GM19468 (cell line): ENCODE data around the gene TMPRSS2.

Experiments used
- ATAC-seq: cut with Tn5 transposase; IDR thresholded peaks from one replicate; pipeline ENCODE4 v1.9.1; 2021; ENCODE audit warnings: mild to moderate bottlenecking, moderate library complexity, moderate number of reproducible peaks; ENCODE audit not compliant: unreplicated experiment; ENCODE audit errors: extremely low read depth

TMPRSS2 gene

DNA sequence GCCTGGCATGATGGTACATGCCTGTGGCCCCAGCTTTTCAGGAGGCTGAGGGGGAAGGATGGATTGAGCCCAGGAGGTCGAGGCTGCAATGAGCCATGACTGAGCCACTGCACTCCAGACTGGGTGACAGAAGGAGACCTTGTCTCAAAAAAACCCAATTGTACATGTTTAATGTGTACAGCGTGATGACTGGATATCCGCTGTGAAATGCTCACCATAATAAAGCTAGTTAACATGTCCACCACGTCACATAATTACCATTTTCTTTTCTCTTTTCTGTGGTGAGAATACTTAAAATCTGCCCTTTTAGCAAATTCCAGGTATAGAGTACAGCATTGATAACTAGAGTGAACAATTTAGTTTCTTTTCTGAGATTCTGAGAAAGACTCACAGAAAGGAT is 24.0 kb downstream of the TMPRSS2 start:
- no peak for ATAC-seq

GRCh38 chr21:41483415-41483814 is 24.5 kb downstream of the TMPRSS2 start:
- ATAC-seq: no peak

- ATAC-seq: no peak
Measured at GRCh38 chr21:41482980-41483379, 25.0 kb downstream of the TMPRSS2 start.

- no peak for ATAC-seq
Measured at GRCh38 chr21:41482301-41482700, 25.7 kb downstream of the TMPRSS2 start.

- no peak for ATAC-seq
Measured at GRCh38 chr21:41481191-41481590, 26.8 kb downstream of the TMPRSS2 start.

GRCh38 chr21:41480086-41480690 is 27.8 kb downstream of the TMPRSS2 start:
- no peak for ATAC-seq

GRCh38 chr21:41479686-41480085 is 28.3 kb downstream of the TMPRSS2 start:
- no peak for ATAC-seq

DNA sequence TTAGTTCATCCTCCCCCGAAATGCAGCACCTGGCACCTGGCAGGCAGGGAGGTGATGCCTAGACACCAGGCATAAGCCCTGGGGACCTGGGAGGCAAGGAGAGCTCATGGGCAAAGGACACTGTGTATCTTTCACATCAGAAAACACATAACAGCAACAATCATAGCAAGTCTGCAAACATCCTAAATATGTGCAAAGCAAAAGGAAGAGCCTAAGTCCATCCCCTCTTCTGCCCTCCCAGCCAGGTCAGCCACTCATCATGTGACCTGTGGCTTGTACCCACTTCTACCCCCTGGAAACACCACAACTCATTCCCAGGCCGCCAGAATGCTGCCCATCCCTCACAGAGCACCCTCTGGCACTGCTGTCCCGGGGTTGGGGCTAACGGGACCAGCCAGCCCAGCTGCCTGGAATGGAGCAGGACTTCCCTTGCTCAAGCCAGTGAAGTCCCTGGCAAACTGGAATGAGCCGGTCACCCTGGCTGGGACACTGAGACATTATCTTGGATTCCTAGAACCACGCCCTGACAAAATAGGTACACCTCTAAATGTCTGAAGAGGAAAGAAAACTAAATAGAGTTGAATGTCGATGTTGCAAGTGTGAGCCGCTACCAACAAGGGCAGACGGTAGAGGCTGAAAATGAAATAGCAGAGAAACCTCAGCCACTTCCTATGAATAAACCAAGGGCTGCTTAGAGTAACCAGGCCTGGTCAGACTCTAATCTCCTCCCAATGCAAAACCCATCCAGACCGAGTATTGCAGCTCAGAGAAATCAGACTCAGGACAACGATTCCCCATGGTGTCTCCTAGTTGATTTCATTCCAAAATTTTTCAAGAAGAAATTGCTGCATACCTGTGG is 29.4 kb downstream of the TMPRSS2 start:
- no peak for ATAC-seq

GRCh38 chr21:41477641-41478318 is 30.2 kb downstream of the TMPRSS2 start:
- no peak for ATAC-seq

DNA sequence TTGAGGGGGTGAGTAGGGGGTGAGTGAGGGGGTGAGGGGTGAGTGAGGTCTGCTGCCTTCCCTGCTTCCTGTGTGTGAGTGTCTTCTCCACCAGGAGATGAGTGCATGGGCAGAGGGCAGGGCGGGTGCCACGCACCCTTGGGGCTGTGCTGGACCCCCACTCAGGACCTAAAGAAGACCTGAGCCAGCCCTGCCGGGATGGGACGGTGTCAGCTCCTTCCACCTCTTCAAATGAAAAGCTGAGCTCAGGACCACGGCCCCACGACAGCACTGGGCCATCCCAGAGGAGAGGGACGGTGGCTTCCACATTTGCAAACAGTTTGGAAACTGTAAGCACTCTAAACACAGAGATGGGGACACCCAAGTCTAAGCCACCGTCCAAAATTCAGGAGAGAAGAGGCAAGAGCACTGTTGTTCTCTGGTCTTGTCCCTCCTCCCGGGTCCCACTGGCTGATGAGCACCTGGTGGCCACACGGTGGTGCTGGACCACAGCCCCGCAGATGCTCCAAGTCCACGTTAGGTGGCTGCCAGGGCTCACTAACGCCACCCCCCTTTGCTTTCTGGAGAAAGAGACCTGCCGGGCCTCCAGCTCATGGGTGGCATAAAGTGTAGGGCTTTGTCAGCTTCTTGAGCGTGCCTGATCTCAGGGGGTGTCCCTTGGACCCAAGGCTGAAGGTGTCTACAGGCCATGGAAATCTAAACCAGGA is 32.1 kb downstream of the TMPRSS2 start:
- no peak for ATAC-seq

GRCh38 chr21:41472753-41473548 is 35.0 kb downstream of the TMPRSS2 start:
- ATAC-seq: no peak

- no peak for ATAC-seq
Measured at GRCh38 chr21:41470054-41470453, 37.9 kb downstream of the TMPRSS2 start.

GRCh38 chr21:41466024-41466820 is 41.7 kb downstream of the TMPRSS2 start:
- no peak for ATAC-seq

- ATAC-seq: no peak
Measured at GRCh38 chr21:41465176-41465781, 42.7 kb downstream of the TMPRSS2 start.

DNA sequence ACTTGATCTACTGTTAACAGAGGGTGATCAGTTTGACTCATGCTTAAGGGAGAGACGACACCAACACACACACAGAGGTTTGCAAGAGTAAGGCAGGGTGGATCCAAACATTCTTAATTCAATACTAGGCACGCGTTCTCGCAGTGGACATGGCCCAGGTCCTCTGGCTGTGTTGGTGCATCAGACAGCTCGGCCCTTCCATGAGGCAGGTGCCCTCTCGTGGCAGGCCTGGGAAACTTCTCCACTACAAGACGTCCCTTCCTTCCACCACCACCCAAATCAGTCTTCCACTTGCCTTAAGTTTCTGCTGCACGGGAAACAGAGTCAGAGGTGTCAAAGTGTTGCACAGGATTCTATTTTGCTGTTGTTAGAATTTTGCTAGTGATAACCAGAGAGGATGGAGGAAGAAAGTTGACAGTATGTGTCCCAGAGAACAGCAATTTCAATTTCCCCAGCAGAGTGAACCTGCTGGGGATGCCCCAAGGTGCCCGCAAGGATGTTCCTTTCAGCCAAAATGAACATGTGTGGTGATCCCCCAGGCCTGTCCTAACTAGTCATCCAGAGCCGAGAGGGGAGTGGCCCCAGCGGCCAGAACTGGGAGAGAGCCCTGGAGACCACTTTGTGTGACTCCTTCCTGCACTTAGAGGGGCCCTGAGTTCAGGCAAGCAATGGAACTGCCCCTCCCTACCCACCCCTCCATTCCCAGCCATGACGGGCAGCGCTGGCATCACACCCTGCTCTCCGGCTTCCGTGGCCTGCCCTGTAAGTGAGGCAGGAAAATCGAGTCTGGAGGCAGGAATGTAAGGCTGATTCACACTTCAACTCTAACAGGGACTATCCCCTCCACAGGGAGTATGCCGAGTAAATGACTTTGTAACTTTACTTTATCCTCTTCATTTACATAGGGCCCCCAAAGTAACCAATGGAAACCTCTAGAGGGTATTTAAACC is 47.1 kb downstream of the TMPRSS2 start:
- ATAC-seq: no peak

DNA sequence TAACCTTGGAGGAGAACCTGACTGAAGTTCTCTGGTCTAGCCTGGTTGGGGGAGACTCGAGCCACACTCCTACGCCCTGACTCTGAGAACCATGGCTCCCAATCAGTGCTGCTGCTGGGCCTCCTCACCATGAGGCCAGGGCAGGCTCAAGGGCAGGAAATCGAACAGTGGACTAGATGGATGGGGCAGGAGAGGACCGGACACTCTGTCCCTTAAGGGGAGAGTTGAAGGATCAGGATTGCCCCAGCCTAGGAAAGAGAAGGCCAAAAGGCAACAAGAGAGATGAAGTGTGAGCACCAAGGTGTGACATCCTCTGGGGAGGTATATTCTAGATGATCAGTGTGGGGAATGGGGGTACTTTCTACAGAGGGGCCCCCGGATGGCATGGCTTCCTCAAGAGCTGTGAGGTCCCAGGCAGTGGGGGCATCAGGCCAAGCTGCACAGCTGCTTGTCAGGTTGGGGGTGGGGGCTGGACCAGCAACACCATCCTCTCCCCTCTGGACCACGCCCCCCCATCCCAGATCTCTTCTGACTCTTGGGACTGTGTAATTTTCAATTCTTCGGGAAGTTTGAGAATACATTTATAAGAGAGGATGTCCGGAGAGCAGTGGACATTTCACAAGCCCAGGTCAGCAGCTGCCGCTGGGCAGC is 47.9 kb downstream of the TMPRSS2 start:
- ATAC-seq: no peak

- ATAC-seq: no peak
Measured at GRCh38 chr21:41458559-41458958, 49.4 kb downstream of the TMPRSS2 start.
